Mononuclear cell (primary cell): ENCODE data around the gene GPR142. TPM values are rescaled to one million over a fixed set of nuclear protein-coding genes. Genes with fewer than 3 reads are reported as not detected.

Source experiments
- H3K27me3 ChIP-seq: 2 replicates; pipeline ENCODE4 v1.6.0; 2011; ENCODE audit warnings: low read length, control low read depth; ENCODE audit not compliant: insufficient read depth
- H3K4me1 ChIP-seq: 2 replicates; pipeline ENCODE4 v1.5.1; 2011; ENCODE audit warnings: mild to moderate bottlenecking, low read length, control low read depth; ENCODE audit not compliant: insufficient read depth
- H3K4me3 ChIP-seq: 2 replicates; pipeline ENCODE4 v1.5.1; 2011; ENCODE audit warnings: mild to moderate bottlenecking, low read length, moderate library complexity
- H3K9me3 ChIP-seq: 2 replicates; pipeline ENCODE4 v1.5.1; 2011; ENCODE audit warnings: low read depth, mild to moderate bottlenecking, control low read depth, low read length
- total RNA-seq: library from RNA; depleted of rRNA; stranded (reverse); fragments of >200 nt; gene quantifications from one replicate; pipeline ENCODE4 v1.2.3, GENCODE V29; 2012

Gene GPR142
- not detected for total RNA-seq

GRCh38 chr17:74367206-74367605 is at the start of gene GPR142:
TSS of gene GPR142 (plus strand) at chr17:74367506. CDS start at chr17:74369541, 2,035 bp downstream.
- Histone ChIP-seq H3K27me3 (no peaks in the 10 kb centered on the region), H3K9me3 (no peaks in the 10 kb centered on the region), H3K4me3 (no peak within 1 kb of the TSS), H3K4me1 (peaks cover 17% of the 10 kb centered on the region)

DNA sequence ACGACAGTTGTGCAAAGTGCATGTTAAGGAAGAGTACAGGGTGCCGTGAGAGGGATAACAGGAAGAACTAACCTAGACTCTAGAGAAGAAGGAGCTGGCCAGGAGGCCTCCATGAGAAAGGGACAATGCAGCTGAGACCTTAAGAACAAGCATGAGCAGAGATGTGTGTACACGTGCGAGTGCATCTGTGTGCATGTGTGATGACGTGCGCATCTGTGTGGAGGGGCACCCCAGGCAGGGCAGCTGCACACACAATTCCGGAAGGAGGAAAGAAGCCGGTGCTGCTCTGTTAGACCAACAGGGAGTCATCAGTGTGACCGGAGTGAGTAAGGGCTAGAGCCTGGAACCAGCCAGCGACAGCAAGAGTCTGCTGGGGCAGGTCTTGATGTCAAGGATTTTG is 48.9 kb upstream of the GPR142 start:
- no peaks in the 10 kb centered on the region for H3K9me3 ChIP-seq
- H3K27me3 ChIP-seq, result no peaks in the 10 kb centered on the region
- H3K4me1 ChIP-seq, result no peaks in the 10 kb centered on the region
- H3K4me3 ChIP-seq, result no peak overlapping the region

DNA sequence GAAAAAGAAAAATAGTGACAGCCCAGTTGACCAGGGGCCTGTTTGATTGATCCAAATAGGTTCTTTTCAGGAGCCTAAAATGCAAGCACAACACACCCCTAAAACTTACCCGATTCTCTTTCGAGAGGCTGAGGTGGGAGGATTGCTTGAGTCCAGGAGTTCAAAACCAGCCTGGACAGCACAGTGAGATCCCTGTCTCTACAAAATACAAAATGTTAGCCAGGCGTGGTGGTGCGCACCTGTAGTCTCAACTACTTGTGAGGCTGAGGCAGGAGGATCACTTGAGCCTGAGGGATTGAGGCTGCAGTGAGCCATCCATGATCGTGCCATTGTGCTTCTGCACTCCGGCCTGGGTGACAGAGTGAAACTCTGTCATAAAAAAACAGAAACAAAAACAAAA is 42.8 kb upstream of the GPR142 start:
- Histone ChIP-seq H3K27me3 (peaks cover 17% of the 10 kb centered on the region), H3K9me3 (no peaks in the 10 kb centered on the region), H3K4me1 (peaks cover 17% of the 10 kb centered on the region), H3K4me3 (no peak overlapping the region)

DNA sequence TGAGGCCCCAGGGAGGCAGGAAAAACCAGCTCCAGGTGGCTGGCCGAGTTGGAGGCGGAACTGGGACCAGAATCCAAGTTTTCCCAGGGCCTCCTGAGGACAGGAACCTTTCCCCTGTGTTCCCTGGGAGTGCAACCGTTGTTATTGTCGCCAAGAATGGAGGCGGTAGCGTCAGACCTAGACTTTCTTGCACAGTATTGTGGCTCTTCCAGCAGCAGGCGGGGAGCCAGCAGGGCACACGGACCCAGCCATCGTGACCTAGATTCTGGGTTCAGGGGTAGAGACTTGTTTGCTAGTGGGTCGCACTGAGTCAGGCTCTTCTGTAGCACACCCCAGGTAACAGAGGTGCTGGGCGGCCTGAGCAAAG is 41.9 kb upstream of the GPR142 start:
- Histone ChIP-seq H3K4me1 (peaks cover 17% of the 10 kb centered on the region), H3K9me3 (no peaks in the 10 kb centered on the region), H3K27me3 (peaks cover 17% of the 10 kb centered on the region), H3K4me3 (no peak overlapping the region)

DNA sequence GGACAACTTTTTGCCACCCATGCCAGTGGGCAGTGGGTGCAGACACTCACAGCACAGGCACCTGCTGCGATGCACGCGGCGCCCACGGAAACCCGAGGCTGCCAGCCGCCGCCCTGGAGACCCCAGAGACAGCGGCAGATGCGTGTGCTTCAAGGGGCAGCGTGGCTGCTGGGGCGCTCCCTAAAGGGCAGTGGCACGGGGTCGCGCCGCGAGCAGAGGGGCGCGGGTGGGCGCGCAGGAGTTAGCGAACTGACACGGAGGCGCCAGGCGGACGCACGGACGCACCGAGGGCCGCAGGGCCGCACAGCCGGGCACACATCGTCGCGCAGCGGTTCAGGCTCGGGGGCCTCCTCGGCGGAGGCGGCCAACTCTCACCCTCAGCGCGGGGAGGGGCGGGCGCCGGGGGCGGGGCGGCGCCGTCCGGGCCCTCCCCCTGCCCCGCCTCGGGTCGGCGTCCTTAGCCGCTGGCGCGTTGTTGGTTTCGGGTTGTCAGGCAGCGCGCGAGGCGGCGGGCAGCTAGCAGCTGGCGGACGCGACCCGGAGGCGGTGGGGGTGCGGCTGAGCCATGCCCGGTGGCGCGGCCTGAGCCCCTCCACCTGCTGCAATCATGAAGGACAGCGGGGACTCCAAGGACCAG is 41.4 kb upstream of the GPR142 start, which contains the start of gene KIF19:
Gene KIF19, plus strand, starts transcription at position 484 of the 637 bp plus-strand sequence. Its CDS starts 124 bp downstream, at position 608.
- no peak within 1 kb of the TSS for H3K4me3 ChIP-seq
- H3K27me3 ChIP-seq, result peaks cover 17% of the 10 kb centered on the region
- H3K9me3 ChIP-seq, result no peaks in the 10 kb centered on the region
- H3K4me1 ChIP-seq, result peaks cover 17% of the 10 kb centered on the region

DNA sequence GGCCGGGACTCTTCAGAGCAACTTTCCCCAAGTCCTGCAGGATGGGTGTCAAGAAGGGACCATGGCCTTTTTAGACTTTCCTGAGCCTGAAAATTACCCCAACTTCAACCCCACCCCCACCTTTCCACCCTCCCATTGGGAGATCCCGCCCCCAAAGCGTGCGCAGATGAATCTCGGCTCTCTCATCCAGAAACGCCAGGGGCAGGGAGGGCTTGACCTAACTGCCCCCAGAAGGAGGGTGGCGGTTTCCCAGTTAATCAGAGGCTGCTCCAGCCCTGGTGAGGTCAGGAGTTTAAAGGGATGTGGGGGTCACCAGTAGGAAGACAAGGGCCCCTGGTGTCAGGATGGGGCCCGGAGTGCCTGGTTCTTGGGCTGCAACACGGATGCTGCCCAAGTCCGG is 40.8 kb upstream of the GPR142 start:
- Histone ChIP-seq H3K9me3 (no peaks in the 10 kb centered on the region), H3K27me3 (peaks cover 17% of the 10 kb centered on the region), H3K4me3 (no peak overlapping the region), H3K4me1 (peaks cover 17% of the 10 kb centered on the region)

- H3K9me3 ChIP-seq, result no peaks in the 10 kb centered on the region
- peaks cover 17% of the 10 kb centered on the region for H3K4me1 ChIP-seq
- no peak overlapping the region for H3K4me3 ChIP-seq
- H3K27me3 ChIP-seq, result peaks cover 17% of the 10 kb centered on the region
Measured at GRCh38 chr17:74328487-74328886, 38.8 kb upstream of the GPR142 start.

DNA sequence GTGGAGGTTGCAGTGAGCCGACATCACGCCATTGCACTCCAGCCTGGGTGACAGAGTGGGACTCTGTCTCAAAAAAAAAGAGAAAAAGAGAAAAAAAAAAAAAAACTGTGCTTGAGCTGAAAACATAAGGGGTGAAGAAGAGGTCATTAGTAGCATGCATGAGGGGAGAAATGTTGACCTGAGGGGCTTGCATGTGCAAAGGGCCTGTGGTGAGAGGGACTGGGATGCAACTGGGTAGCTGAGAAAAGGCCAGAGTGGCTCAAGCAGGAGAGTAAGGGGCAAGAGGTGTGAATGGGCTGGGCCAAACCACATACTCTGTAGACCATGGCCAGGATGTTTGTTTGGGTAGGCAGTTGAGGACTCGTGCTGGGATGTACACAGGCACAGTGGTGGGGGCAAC is 37.9 kb upstream of the GPR142 start:
- no peak overlapping the region for H3K4me3 ChIP-seq
- no peaks in the 10 kb centered on the region for H3K9me3 ChIP-seq
- H3K4me1 ChIP-seq, result peaks cover 17% of the 10 kb centered on the region
- H3K27me3 ChIP-seq, result peaks cover 17% of the 10 kb centered on the region

GRCh38 chr17:74330446-74330845 is 36.9 kb upstream of the GPR142 start:
- peaks cover 9% of the 10 kb centered on the region for H3K27me3 ChIP-seq
- no peaks in the 10 kb centered on the region for H3K9me3 ChIP-seq
- H3K4me3 ChIP-seq, result no peak overlapping the region
- H3K4me1 ChIP-seq, result peaks cover 16% of the 10 kb centered on the region

DNA sequence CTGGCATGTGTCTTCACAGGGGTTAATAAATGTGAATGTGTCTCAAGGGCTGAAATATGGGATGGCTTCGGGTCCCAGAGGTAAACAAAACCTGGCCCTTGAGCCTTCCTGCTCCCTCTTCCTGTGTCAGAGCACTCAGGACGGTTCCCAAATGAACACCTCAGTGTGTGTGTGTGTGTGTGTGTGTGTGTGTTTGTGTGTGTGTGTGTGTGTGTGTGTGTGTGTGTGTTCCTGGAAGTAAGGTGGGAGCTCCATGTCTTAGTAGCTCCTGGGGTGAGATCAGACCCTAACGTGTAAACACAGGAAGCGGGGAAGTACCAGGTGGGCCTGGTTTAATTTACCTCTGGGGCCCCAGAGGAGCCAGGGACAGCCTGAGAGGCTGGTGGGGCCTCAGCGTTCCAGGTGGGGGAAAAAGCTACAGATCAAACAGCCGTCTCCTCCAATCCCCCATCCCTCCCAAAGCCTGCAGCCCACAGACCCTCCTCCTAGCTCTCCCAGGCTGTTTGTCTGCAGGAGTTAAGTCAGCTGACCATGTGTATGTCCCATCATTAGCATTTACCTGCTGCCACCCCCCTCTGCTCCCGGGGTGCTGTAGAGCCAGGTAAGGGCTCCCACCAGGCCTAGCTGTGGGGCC is 35.2 kb upstream of the GPR142 start:
- Histone ChIP-seq H3K27me3 (no peaks in the 10 kb centered on the region), H3K9me3 (no peaks in the 10 kb centered on the region), H3K4me1 (peaks cover 4% of the 10 kb centered on the region), H3K4me3 (no peak overlapping the region)

DNA sequence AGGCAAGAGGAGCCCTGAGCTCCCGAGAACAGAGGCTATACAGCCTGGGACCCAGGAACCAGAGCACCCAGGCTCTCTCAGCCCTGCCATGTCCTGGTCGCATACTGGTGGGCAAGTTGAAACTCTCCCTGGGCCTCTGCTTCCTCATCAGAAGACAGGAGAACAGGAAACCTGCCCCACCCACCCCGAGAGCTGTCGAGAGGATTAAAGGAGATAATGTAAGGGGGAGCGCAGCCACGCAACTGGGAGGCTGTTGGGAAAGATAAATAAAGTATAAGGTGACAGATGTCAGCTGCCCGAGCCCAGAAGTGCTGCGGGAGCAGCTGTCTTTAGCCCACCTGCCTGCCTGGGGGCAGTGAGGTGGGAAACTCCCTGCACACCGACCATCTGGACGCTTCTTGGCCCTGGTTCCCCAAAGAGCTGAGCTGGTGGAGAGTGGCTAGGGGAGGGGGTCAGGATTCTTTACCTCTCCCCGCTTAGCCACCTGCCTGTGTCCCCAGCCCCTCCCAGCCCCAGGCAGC is 34.5 kb upstream of the GPR142 start:
- Histone ChIP-seq H3K27me3 (no peaks in the 10 kb centered on the region), H3K9me3 (no peaks in the 10 kb centered on the region), H3K4me1 (peaks cover 4% of the 10 kb centered on the region), H3K4me3 (no peak overlapping the region)

- Histone ChIP-seq H3K9me3 (no peaks in the 10 kb centered on the region), H3K4me3 (no peak overlapping the region), H3K4me1 (no peaks in the 10 kb centered on the region), H3K27me3 (no peaks in the 10 kb centered on the region)
Measured at GRCh38 chr17:74334393-74335039, 32.8 kb upstream of the GPR142 start.

DNA sequence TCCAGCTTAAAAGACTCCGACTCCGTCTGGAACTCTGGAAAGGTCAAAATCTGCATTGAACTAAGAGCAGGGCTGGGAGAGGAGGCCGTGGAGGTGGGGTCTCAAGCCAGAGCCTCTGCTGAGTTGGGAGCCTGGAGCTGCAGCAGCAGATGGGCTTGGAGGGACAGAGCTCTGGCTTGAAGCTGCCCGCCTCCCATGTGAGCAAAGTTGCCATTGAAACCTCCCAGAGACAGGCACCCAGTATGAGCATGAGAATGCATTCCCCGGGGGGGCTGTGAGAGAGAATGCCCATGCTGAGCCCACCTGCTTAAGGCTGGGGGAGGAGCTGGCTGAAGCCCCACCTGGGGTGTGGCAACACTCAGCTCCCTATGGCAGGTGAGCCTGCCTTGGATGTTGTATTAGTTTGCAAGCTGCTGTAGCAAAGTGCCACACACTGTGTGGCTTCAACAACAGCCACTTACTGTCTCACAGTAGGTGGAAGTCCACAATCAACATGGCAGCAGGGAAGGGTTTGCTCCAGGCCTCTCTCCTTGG is 31.7 kb upstream of the GPR142 start:
- H3K4me1 ChIP-seq, result no peaks in the 10 kb centered on the region
- H3K4me3 ChIP-seq, result no peak overlapping the region
- no peaks in the 10 kb centered on the region for H3K9me3 ChIP-seq
- no peaks in the 10 kb centered on the region for H3K27me3 ChIP-seq

- no peaks in the 10 kb centered on the region for H3K4me1 ChIP-seq
- no peaks in the 10 kb centered on the region for H3K27me3 ChIP-seq
- H3K4me3 ChIP-seq, result no peak overlapping the region
- no peaks in the 10 kb centered on the region for H3K9me3 ChIP-seq
Measured at GRCh38 chr17:74336307-74336706, 31.0 kb upstream of the GPR142 start.

- H3K27me3 ChIP-seq, result no peaks in the 10 kb centered on the region
- H3K9me3 ChIP-seq, result no peaks in the 10 kb centered on the region
- H3K4me1 ChIP-seq, result no peaks in the 10 kb centered on the region
- H3K4me3 ChIP-seq, result no peak overlapping the region
Measured at GRCh38 chr17:74337834-74338500, 29.3 kb upstream of the GPR142 start.
